Activated CD8-positive, alpha-beta memory T cell treated with anti-CD3 and anti-CD28 coated beads for 36 hours (primary cell): ENCODE data around the gene SMC3. TPM values are rescaled to one million over a fixed set of nuclear protein-coding genes. Genes with fewer than 3 reads are reported as not detected.
"Not testable (repeated sequence)": the region's sequence is repeated elsewhere in the genome, so short reads cannot be mapped to it uniquely, and the experiment has no call there.

Experiments used
- CTCF ChIA-PET: fragments of 350-600 bp; sonication (Branson Sonifier 250); formaldehyde crosslinking; loops from one replicate; lab custom pipeline; 2021; ENCODE audit warnings: antibody characterized with exemption; lab: Charles Lee
- POLR2A ChIA-PET: fragments of 350-600 bp; sonication (Branson Sonifier 250); formaldehyde crosslinking; loops from one replicate; lab custom pipeline; 2021; ENCODE audit warnings: antibody characterized with exemption; lab: Charles Lee
- total RNA-seq, 2 experiments: library from RNA; stranded (reverse); gene quantifications; one replicate each; pipeline ENCODE4 v1.2.3, GENCODE V29; 2021

The SMC3 gene
- total RNA-seq, 2 experiments from 2014 or later = 73.7 to 73.9 TPM

- POLR2A ChIA-PET = no interaction called here
- CTCF ChIA-PET = interaction anchor here (0.7 kb wide), 1 partner anchor 329 kb away, joined by 3 read pairs; no protein-coding TSS in a partner anchor
These were observed 44.6 kb downstream of the SMC3 start for GRCh38 chr10:110612087-110612486.

- CTCF ChIA-PET = no interaction called here
- POLR2A ChIA-PET = no interaction called here
These were observed 45.1 kb downstream of the SMC3 start for GRCh38 chr10:110612629-110613028.

GRCh38 chr10:110613341-110613995, 46.0 kb downstream of the SMC3 start:
- ChIA-PET CTCF (interaction anchor here (2.0 kb wide), 1 partner anchor 59 kb away, joined by 12 read pairs; no protein-coding TSS in a partner anchor), POLR2A (no interaction called here)

- ChIA-PET CTCF (interaction anchor here (2.0 kb wide), 1 partner anchor 59 kb away, joined by 12 read pairs; no protein-coding TSS in a partner anchor), POLR2A (no interaction called here)
These were observed 46.6 kb downstream of the SMC3 start for GRCh38 chr10:110613996-110614495.

- ChIA-PET CTCF (interaction anchor here (0.8 to 2.0 kb wide), 3 partner anchors 8 to 319 kb away, joined by 3 to 12 read pairs (median 3); no protein-coding TSS in a partner anchor), POLR2A (no interaction called here)
These were observed 47.7 kb downstream of the SMC3 start for GRCh38 chr10:110615057-110615747.

- POLR2A ChIA-PET = interaction anchor here (0.5 kb wide), 1 partner anchor 50 kb away, joined by 3 read pairs; no protein-coding TSS in a partner anchor
- CTCF ChIA-PET = interaction anchor here (1.1 kb wide), 1 partner anchor 56 kb away, joined by 4 read pairs; no protein-coding TSS in a partner anchor
These were observed 49.1 kb downstream of the SMC3 start for GRCh38 chr10:110616493-110617033.

- CTCF ChIA-PET = interaction anchor here (0.7 to 1.7 kb wide), 2 partner anchors 55 to 229 kb away, joined by 3 read pairs; no protein-coding TSS in a partner anchor
- POLR2A ChIA-PET = no interaction called here
These were observed 50.1 kb downstream of the SMC3 start for GRCh38 chr10:110617425-110618229.

- CTCF ChIA-PET = interaction anchor here (0.7 to 1.7 kb wide), 2 partner anchors 54 to 228 kb away, joined by 3 read pairs; no protein-coding TSS in a partner anchor
- POLR2A ChIA-PET = no interaction called here
These were observed 50.7 kb downstream of the SMC3 start for GRCh38 chr10:110618230-110618610.

- POLR2A ChIA-PET = no interaction called here
These were observed 52.3 kb downstream of the SMC3 start for GRCh38 chr10:110619514-110620397.

GRCh38 chr10:110620398-110620719, 52.9 kb downstream of the SMC3 start:
- CTCF ChIA-PET = interaction anchor here (1.0 kb wide), 1 partner anchor 52 kb away, joined by 3 read pairs; no protein-coding TSS in a partner anchor

More at GRCh38 chr10:110619514-110620397, 52.3 kb downstream of the SMC3 start:
- CTCF ChIA-PET = interaction anchor here (1.0 kb wide), 1 partner anchor 52 kb away, joined by 3 read pairs; no protein-coding TSS in a partner anchor

GRCh38 chr10:110623316-110623715, 55.8 kb downstream of the SMC3 start:
- CTCF ChIA-PET = interaction anchor here (1.3 kb wide), 1 partner anchor 10 kb away, joined by 4 read pairs; no protein-coding TSS in a partner anchor
- POLR2A ChIA-PET = not testable (repeated sequence)

More at GRCh38 chr10:110620398-110620719, 52.9 kb downstream of the SMC3 start:
- POLR2A ChIA-PET = no interaction called here

- ChIA-PET CTCF (no interaction called here), POLR2A (no interaction called here)
These were observed 57.9 kb downstream of the SMC3 start for GRCh38 chr10:110625356-110625894.

- ChIA-PET CTCF (no interaction called here), POLR2A (no interaction called here)
These were observed 58.7 kb downstream of the SMC3 start for GRCh38 chr10:110625951-110626855.

- POLR2A ChIA-PET = no interaction called here
These were observed 60.7 kb downstream of the SMC3 start for GRCh38 chr10:110628161-110628560.

GRCh38 chr10:110629680-110630191, 62.2 kb downstream of the SMC3 start:
- POLR2A ChIA-PET = no interaction called here
- CTCF ChIA-PET = no interaction called here

More at GRCh38 chr10:110628161-110628560, 60.7 kb downstream of the SMC3 start:
- CTCF ChIA-PET = no interaction called here

- CTCF ChIA-PET = interaction anchor here (0.6 to 1.2 kb wide), 2 partner anchors 41 to 356 kb away, joined by 3 read pairs; no protein-coding TSS in a partner anchor
- POLR2A ChIA-PET = no interaction called here
These were observed 64.4 kb downstream of the SMC3 start for GRCh38 chr10:110631934-110632333.
